Left cardiac atrium (tissue), 4 donors: ENCODE measurements around the gene CCDC137. TPM values are rescaled to one million over a fixed set of nuclear protein-coding genes. Genes with fewer than 3 reads are reported as not detected.

ENCODE experiments used
- ATAC-seq, 2 donors: fragments of 200-7000 bp; cut with Tn5 transposase; one replicate each; pipeline ENCODE4 v1.9.1; 2020; ENCODE audit warnings: mild to moderate bottlenecking in 2 of 2, moderate library complexity in 2 of 2
- DNase-seq: peaks from one replicate; pipeline ENCODE4 v3.0.0-alpha.2; 2020
- intact Hi-C, 2 donors: fragments of 100-400 bp; cut with DNase I; formaldehyde crosslinking; loops; one replicate each; pipeline versions ENCODE4 v1.14.1 to v1.15.1; 2022 to 2023
- microRNA-seq, 2 donors: library from miRNA; unstranded; fragments of <30 nt; microRNA quantifications; one replicate each; pipeline ENCODE4 v1.2.0, GENCODE V29; 2020
- total RNA-seq, 2 donors: library from RNA; stranded (reverse); fragmentation: NEBNext Ultra II Directional; extraction: Animal tissue kit (Norgen Biotek cat#: 25700); gene quantifications; one replicate each; pipeline ENCODE4 v1.2.1, GENCODE V29; 2021
- donor health status: DM: no; HTN: yes; CAD: no.
- donor health status: DM: no; HTN: yes; CAD: no; lungs with severe emphysema.
- donor health status: DM: yes; HTN: yes; CAD: no.
- donor health status: Dilated cardiomyopathy.

The CCDC137 gene
- total RNA-seq, 2 donors from 2014 or later, result 7.2 to 8.9 TPM

GRCh38 chr17:81722184-81723120 is 55.9 kb downstream of the CCDC137 start:
- no peak for DNase-seq
- intact Hi-C loops, result no loop called here
- ATAC-seq, result peak; percentile 49 to 79

Small RNA genes lying within 50 kb of the gene (microRNA-seq; reads per million reads assigned to microRNA genes)
- 0 to 0.20 reads per million in 2 donors for gene MIR6786

Other genes with a start within 250 kb of the CCDC137 start
- 1,000 to 10,000 TPM in 1 of 2 donors, 100 to 1,000 TPM in 1; 663 to 1,095 TPM for gene ACTG1, start 153.9 kb upstream of the CCDC137 start, total RNA-seq
- gene FSCN2, start 138.4 kb upstream of the CCDC137 start, total RNA-seq, result under 1 TPM; 0.38 to 0.39 TPM
- 10 to 100 TPM; 11.6 to 15.7 TPM for gene FAAP100, start 114.4 kb upstream of the CCDC137 start, total RNA-seq
- 10 to 100 TPM; 67.2 to 97.1 TPM for gene NPLOC4, start 29.6 kb upstream of the CCDC137 start, total RNA-seq
- under 1 TPM; 0.16 to 0.50 TPM for gene TSPAN10, start 29.5 kb upstream of the CCDC137 start, total RNA-seq
- gene PDE6G, start 10.2 kb upstream of the CCDC137 start, total RNA-seq, result under 1 TPM in 1 of 2 donors, not detected in 1; 0.50 TPM
- 10 to 100 TPM; 20.9 to 23.6 TPM for gene OXLD1, start 132 bp upstream of the CCDC137 start, total RNA-seq
- gene ARL16, start 17.1 kb downstream of the CCDC137 start, total RNA-seq, result 10 to 100 TPM; 12.2 to 22.3 TPM
- 10 to 100 TPM; 42.3 to 52.6 TPM for gene HGS, start 17.3 kb downstream of the CCDC137 start, total RNA-seq
- gene MRPL12, start 36.6 kb downstream of the CCDC137 start, total RNA-seq, result 100 to 1,000 TPM; 133 TPM
- gene SLC25A10, start 45.5 kb downstream of the CCDC137 start, total RNA-seq, result 10 to 100 TPM; 10.1 to 11.8 TPM
- not detected for gene GCGR, start 137.4 kb downstream of the CCDC137 start, total RNA-seq
- 10 to 100 TPM; 83.9 to 98.0 TPM for gene MCRIP1, start 166.6 kb downstream of the CCDC137 start, total RNA-seq
- not detected for gene PPP1R27, start 168.3 kb downstream of the CCDC137 start, total RNA-seq
- gene P4HB, start 193.8 kb downstream of the CCDC137 start, total RNA-seq, result 100 to 1,000 TPM; 403 to 414 TPM
- 100 to 1,000 TPM; 168 to 252 TPM for gene ARHGDIA, start 204.6 kb downstream of the CCDC137 start, total RNA-seq
- 10 to 100 TPM; 33.7 to 45.2 TPM for gene ALYREF, start 224.8 kb downstream of the CCDC137 start, total RNA-seq
- 100 to 1,000 TPM; 133 to 155 TPM for gene ANAPC11, start 225.0 kb downstream of the CCDC137 start, total RNA-seq
- gene NPB, start 235.5 kb downstream of the CCDC137 start, total RNA-seq, result under 1 TPM; 0.21 to 0.24 TPM
- gene PCYT2, start 244.7 kb downstream of the CCDC137 start, total RNA-seq, result 10 to 100 TPM; 21.8 to 22.2 TPM